Endometrial microvascular endothelial cells (primary cell): ENCODE data around the gene ARL14EP. TPM values are rescaled to one million over a fixed set of nuclear protein-coding genes. Genes with fewer than 3 reads are reported as not detected.

ENCODE experiments used
- in situ Hi-C: cut with HindIII; loops from 2 replicates; pipeline ENCODE4 v1.10.0; 2017; ENCODE audit warnings: low sequenced_read_pairs, low pct_unique_long_range_greater_than_20kb; ENCODE audit errors: inconsistent ontology term
- total RNA-seq: library from RNA; depleted of rRNA; stranded (reverse); fragments of >200 nt; gene quantifications from one replicate; pipeline ENCODE4 v1.2.3, GENCODE V29; 2015; ENCODE audit errors: inconsistent ontology term

The ARL14EP gene
- 18.5 TPM for total RNA-seq

DNA sequence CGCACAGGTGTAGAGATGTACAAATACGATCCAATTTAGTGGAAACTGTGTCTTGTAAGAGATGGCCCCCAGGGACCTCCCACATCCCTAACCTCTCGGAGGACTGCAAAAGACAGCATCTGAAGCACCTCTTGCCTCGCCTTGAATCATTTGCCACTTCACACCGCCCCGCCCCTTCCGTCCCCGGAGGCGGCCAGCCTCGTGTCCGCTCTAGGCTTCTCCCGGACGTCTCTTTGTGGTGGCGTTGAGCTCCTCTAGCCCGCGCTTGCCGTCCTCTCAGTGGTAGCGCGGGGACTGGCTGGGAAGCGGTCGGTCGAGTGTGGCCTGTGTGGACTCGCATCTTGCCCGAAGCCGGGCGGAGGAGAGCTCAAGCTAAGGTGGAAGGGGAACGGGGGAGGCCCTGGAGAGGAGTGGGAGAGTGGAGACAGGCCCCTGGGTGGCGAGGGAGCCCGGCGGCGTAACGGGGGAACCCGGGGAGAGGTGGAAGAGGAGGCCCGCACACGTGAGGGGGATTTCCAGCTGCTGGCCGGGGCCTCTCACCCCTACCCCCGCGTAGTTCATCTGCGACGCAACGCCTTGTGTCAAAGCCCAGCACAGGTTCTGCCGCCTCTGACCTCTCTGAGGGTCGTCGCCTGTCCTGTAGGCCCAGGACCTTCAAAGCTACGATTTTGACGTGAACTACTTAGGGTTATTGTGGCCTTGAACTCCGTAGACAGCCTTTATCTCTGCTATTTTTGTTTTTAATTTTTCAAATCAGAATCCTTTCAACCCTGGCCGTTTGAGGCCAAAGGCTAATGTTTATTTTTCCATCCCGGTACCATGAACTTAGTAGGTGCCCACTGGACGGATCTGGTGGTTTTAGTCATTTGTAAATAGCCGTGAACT, at the start of gene ARL14EP:
Gene ARL14EP, plus strand, starts transcription at position 279 of the 885 bp plus-strand sequence. CDS start 7,845 bp downstream, outside the sequence.
- in situ Hi-C loops: no loop called here

GRCh38 chr11:30277176-30277575, 45.7 kb upstream of the ARL14EP start:
- in situ Hi-C loops: no loop called here

DNA sequence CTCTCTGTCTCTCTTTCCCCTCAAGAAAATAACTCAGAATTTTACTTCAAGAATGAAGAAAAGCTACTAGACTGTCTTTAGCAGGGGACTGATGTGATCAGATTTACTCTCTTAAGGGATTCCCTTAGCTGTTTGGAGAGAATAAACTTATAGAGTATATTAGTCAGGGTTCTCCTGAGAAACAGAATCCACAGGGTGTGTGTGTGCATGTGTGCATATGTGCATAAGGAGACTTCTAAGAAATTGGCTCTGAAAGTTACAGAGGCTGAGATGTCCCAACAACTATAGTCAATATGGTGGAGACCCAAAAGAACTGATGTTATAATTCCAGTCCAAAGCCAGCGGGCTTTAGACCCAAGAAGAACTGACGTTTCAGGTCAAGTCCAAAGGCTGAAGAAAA, 43.1 kb upstream of the ARL14EP start:
- in situ Hi-C loops: no loop called here

- in situ Hi-C loops: no loop called here
Observed at GRCh38 chr11:30281476-30282288, 41.2 kb upstream of the ARL14EP start.

GRCh38 chr11:30282289-30282631, 40.6 kb upstream of the ARL14EP start:
- in situ Hi-C loops: no loop called here

DNA sequence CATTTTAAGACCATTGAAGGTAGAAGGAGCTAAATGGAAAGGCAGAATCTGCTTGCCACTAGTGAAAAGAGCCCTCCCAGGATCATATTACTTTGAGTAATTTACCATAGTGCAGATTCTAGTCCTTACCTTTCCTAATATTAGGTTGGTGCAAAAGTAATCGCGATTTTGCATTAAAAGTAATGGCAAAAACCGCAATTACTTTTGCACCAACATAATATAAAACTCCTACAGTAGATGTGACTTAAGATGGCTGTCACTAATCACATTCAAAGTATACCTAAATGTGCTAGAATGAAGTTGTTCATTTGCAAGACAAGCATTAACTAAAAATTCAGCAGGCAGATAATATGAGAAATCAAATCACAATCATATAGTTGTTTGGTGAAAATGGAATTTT, 38.1 kb upstream of the ARL14EP start:
- in situ Hi-C loops: no loop called here

GRCh38 chr11:30285416-30286121, 37.3 kb upstream of the ARL14EP start:
- in situ Hi-C loops: no loop called here

DNA sequence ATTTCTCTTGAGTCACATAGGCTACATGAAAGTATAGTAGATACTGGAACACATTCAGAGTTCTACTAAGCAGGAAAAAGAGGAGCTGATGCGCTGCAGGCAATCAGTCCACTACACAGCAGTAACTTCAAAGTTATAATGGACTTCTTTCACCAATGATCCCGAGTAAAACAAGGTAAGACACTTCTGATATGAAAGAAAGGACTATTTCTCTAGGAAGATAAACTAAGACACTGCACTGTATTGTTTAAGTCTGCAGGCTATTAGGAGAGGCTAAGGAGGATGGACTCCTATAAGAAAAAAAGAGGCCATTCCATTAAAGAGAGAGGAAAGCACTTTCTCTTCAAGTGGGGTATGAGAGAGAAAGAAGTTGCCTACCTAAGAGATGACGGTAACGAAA, 31.6 kb upstream of the ARL14EP start:
- in situ Hi-C loops: no loop called here

GRCh38 chr11:30292545-30292944, 30.4 kb upstream of the ARL14EP start:
- in situ Hi-C loops: no loop called here

DNA sequence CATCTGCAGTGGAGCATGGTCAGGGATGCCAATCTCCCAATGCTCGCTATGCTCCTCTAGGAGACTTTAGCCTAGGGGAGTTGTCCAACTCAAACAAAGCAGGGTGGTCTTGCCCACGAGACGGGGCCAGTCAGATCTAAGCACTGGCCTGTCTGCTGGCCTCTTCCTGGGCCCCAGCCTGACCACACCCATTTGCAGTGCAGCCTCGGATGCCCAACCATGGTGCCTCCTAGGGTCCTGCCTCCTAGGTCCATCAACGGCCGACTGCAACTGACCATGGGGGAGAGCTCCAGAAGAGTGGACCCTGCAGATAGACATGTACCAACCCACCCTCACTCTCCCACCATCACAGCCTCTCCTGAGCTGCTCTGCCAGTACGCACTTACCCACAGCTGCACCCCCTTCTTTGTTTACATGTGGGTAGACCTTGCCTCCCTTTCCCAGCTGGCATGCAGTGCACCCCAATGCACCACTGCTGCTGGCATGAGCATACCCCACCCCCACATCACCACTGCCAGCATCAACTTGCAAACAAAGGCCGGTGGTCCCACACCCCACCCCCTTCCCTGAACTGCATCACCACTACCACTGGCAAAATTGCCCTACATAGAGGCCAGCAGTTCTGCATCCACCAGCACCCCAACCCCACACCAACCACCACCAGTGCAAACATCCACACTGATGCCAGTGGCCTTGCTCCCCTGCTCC, 27.6 kb upstream of the ARL14EP start:
- in situ Hi-C loops: no loop called here

- in situ Hi-C loops: no loop called here
Observed at GRCh38 chr11:30304620-30305019, 18.3 kb upstream of the ARL14EP start.

- in situ Hi-C loops: no loop called here
Observed at GRCh38 chr11:30310623-30311022, 12.3 kb upstream of the ARL14EP start.

DNA sequence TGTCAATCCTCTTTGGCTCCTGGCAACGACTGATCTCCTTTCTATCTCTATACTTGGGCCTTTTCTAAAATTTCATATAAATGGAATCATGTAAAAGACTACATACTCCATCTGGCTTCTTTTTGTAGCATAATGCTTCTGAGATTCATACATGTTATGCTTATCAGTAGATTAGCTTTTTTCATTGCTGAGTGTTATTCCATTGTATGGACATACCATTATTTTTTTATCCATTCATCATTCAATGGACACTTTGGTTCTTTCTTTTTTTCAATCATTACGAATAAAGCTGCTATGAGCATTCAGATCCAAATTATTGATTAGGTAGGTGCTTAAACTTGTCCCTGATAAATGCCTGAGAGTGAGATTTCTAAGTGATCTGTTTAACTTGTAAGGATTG, 11.7 kb upstream of the ARL14EP start:
- in situ Hi-C loops: no loop called here

DNA sequence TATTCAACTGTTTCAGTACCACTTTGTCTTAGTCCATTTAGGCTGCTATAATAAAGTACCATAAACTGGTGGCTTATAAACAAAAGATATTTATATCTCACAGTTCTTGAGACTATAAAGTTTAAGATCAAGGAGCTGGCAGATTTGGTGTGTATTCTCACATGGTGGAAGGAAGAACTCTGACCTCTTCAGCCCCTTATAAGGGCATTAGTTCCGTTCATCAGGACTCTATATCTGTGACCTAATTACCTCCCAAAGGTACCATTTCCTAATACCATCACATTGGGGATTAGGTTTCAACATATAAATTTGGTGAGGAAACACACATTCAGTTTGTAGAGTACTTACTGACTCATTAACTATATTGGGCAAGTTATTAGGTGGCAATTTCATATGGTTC, 10.7 kb upstream of the ARL14EP start:
- in situ Hi-C loops: no loop called here

- in situ Hi-C loops: no loop called here
Observed at GRCh38 chr11:30313580-30313979, 9.3 kb upstream of the ARL14EP start.

GRCh38 chr11:30314625-30315024, 8.3 kb upstream of the ARL14EP start:
- in situ Hi-C loops: no loop called here

DNA sequence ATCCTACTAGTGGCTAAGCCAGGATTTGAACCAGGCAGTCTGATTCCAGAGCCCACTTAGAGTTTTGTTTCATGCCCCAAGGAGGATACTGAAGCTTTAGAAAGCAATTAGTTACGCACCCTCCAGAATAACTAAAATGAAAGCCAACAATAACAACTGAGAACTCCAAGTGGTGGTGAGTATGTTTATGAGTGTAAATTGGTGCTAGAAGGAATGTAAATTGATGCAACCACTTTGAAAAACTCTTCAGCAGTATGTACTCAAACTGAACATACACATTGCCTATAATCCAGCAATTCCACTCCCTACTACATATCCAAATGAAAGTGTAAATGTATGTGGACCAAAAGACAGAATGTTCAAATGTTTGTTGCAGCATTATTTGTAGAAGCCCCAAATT, 6.7 kb upstream of the ARL14EP start:
- in situ Hi-C loops: no loop called here

- in situ Hi-C loops: no loop called here
Observed at GRCh38 chr11:30317030-30317429, 5.9 kb upstream of the ARL14EP start.

DNA sequence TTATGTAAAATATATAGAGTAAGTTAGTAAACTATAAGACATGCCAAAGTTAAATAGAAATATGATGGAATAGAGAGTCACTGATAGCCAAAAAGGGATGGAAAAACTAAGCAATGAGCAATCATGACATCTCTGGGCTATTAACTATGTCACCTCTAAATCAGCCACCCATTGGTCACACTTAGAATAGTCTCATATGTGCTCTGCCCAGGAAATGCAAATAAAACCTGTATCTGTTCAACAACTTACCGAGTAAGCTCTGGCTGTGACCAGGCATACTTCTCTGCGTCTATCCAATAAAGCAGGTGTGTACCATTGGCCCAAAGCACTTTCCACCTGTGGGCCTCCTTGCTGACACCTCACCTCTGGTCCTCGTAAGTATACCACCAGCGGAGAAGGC, 1.6 kb upstream of the ARL14EP start:
- in situ Hi-C loops: no loop called here
